Muscle of arm (tissue), 12 donors: ENCODE measurements around the gene SUSD5. TPM values are rescaled to one million over a fixed set of nuclear protein-coding genes. Genes with fewer than 3 reads are reported as not detected.
"Not testable (repeated sequence)": the region's sequence is repeated elsewhere in the genome, so short reads cannot be mapped to it uniquely, and the experiment has no call there.

Experiments used
- DNase-seq: peaks from one replicate; pipeline ENCODE4 v3.0.0-alpha.2; 2013
- polyA plus RNA-seq, 12 donors: library from polyadenylated mRNA; unstranded; fragments of 120-200 nt; gene quantifications; one replicate each; pipeline ENCODE4 v1.2.1, GENCODE V29; 2013; ENCODE audit not compliant: insufficient read length in 12 of 12

The SUSD5 gene
- polyA plus RNA-seq, 12 donors, result 1.1 to 2.2 (median 1.7) TPM; not detected in 2

- no peak for DNase-seq
Measured at GRCh38 chr3:33201195-33201594, 17.4 kb downstream of the SUSD5 start.

DNA sequence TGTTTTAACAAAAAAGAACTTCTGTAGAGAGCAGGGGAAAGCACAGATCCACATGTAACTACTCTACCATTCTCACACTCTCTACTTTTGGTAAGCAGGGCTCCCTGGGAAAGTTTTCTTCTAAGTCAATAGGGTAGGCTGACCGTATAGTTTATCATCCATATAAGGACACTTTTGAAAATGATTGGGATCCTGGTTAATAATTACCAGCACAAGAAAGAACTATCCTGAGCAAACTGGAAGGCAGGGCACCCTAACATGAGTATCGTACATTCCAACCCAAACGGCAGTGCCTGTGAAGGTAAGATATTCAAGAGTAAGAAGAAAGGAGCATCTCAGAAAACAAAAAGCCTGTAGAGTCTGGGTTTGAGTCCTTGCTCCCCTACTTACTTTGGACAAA is 22.1 kb downstream of the SUSD5 start:
- DNase-seq, result no peak

DNA sequence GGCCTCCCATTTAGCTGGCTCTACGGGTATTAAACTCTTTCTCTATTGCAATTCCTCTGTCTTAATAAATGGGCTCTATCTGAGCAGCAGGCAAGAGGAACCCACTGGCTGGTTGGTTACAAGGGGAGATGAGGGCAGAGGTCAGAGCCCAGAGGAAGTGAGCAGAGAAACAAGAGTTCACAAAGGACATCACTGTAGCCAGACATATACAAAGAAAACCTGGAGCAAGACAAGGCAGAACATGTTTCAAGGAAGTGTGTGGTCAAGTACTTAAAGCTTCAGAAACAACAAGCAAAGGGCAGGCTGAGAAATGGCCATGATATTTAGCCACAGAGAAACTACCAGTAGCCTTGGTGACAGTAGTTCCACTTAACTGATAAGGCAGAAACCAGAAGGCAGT is 24.3 kb downstream of the SUSD5 start:
- DNase-seq, result no peak

DNA sequence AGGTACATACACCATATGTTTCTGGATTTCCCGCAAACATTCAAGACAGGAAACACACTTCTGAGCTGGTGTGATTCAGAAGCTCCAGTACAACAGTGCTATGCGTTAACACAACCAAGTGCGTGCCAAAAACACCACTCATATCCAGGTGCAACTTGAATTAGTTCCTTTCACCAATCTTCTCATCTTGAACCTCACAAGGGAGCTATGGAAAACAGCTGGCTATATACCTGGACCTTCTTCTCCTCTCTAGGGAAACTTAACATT is 31.3 kb downstream of the SUSD5 start:
- DNase-seq, result no peak

DNA sequence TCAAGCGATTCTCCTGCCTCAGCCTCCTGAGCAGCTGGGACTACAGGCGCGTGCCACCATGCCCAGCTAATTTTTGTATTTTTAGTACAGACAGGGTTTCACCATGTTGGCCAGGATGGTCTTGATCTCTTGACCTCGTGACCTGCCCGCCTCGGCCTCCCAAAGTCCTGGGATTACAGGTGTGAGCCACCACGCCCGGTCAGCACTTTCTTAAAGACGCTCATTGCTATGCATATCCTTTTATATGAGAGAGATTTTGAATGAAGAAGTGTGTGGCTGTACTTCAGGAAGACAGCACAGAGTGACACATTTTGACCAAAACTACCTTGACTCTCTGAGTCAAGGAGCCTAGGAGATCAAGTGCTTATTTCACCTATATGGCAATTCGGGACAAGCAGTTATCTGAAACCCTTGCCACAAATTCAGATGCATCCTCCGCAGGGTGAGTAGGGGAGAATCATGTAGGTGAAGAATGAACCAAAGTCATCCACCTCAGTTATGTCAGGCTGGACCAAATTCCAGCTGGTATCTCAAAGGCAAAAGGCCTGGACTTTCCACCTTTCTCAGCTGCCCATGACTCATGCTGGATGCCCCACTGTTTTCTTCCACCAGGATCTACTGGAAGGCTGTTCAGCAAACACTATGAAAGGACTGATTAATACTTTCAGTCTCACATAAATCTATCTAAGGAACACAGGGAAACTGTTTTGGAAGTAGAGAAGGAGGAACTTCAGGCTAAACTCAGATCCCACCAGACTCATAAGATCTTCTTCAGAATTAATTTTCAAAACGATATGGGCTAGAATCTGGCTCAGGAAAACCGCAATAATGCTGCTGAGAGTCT is 31.9 kb downstream of the SUSD5 start:
- no peak for DNase-seq

DNA sequence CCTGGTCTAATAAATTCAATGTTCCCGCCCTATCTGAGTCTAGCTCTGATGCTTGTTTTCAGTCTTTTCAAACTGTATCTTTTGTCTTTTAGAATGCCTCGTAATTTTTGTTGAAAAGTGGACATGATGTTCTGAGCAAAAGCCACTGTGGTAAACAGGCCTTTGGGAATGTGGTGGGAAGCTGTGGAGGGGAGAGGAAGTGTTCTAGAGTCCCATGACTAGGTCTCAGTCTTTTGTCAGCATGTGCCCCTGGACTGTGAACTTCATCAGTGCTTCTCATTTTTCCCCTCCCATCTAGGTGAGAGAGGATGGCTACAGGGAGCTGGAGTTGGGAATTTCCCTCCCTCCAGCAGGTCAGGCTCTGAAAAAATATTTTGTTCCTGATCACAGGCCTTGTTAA is 33.7 kb downstream of the SUSD5 start:
- no peak for DNase-seq

DNA sequence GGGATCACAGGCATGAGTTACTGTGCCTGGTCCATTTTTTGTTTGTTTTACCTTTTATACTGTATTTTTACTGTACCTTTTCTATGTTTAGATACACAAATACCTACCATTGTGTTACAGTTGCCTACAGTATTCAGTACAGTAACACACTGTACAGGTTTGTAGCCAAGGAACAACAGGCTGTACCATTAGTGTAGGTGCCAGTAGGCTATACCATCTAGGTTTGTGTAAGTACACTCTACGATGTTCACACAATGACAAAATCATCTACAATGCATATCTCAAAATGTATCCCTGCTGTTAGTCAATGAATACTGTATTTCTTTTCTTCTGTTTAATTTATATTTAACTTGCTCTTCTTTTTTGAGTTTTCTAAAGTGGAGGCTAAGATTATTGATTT is 37.0 kb downstream of the SUSD5 start:
- DNase-seq, result not testable (repeated sequence)

DNA sequence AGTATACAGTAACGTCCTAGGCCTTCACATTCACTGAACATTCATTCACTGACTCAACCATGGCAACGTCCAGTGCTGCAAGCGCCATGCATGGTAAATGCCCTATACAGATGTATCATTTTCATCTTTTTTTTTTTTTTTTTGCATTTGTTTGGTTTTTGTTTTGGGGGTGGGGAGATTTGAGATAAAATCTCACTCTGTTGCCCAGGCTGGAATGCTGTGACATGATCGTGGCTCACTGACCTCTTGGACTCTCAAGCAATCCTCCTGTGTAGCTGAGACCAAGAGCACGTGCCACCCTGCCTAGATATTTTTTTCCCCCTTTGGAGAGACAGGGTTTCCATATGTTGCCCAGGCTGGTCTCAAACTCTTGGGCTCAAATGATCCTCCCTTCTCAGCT is 37.4 kb downstream of the SUSD5 start:
- no peak for DNase-seq

GRCh38 chr3:33179132-33179531 is 39.5 kb downstream of the SUSD5 start:
- no peak for DNase-seq

- no peak for DNase-seq
Measured at GRCh38 chr3:33174711-33175414, 43.7 kb downstream of the SUSD5 start.

DNA sequence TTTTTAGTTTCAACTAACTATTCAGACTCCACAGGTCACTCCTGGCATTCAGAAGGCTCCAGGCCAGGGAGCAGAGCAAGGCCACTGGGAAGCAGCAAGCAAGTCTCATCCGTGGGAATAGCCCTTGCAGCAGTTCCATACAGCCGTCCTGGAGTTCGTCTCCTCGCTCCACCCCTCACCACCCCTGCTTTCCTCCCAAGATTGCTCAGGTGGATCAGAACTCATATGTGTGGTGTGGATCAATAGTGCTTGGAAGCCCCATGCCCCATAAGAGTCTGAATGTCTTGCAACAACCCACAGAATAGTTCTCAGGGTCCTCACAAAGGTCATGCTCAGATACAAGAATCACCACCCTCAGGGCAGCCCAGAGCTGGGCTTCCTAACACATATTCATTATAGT is 44.5 kb downstream of the SUSD5 start:
- no peak for DNase-seq

DNA sequence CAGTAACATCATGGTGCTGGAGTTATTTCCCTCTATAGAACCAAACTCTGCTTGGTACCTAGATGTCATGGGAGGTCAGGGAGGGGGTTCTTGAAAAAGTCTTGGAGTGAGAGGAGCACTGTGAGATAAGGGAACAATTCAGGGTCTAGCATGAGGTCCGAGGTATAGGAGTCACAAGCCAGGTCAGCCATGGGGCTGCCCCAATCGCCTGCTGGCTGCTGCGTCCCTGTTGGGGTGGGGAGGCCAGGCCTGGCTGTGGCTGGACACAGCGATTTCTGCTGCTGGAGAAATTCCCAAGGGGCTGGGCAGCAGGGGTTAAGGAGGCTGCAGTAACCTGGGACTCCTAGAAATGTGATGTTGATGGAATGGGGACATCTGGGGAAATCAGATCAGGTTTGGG is 44.9 kb downstream of the SUSD5 start:
- no peak for DNase-seq

- DNase-seq, result no peak
Measured at GRCh38 chr3:33173103-33173502, 45.5 kb downstream of the SUSD5 start.

GRCh38 chr3:33171580-33171979 is 47.0 kb downstream of the SUSD5 start:
- DNase-seq, result no peak

- DNase-seq, result no peak
Measured at GRCh38 chr3:33170531-33170930, 48.1 kb downstream of the SUSD5 start.

DNA sequence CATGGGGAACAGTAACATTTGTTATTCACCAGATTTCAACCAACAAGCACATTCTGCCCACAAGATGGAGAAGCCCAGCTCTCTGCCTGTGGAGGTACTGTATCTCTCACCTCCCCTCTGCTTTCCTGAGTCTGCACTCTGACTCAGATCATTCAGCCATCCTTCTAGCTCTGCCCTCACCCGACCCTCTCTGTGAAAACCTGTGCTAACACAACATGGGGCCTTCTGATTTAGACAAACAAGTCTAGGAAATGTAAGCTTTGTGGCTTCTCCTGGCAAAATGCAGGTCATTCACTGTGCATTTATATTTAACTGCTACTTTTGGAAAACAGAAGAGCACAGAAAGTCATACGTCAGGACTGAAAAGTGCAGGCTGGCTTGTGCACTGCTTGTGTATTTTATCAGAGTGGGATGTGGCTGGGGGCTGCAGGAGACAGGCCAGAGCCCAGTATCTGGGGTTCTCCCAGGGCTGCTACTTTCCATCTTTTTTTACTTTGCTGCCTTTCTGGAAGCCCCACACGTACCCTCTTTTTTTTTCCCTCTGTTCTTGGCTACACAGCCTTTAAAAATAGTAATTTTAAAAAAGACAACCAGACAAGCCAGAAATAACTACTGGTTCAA is 50.8 kb downstream of the SUSD5 start:
- no peak for DNase-seq

GRCh38 chr3:33167284-33167683 is 51.3 kb downstream of the SUSD5 start:
- no peak for DNase-seq

GRCh38 chr3:33166095-33166494 is 52.5 kb downstream of the SUSD5 start:
- DNase-seq, result no peak

GRCh38 chr3:33165372-33165771 is 53.2 kb downstream of the SUSD5 start:
- no peak for DNase-seq

GRCh38 chr3:33162621-33163020 is 56.0 kb downstream of the SUSD5 start:
- DNase-seq, result not testable (repeated sequence)

DNA sequence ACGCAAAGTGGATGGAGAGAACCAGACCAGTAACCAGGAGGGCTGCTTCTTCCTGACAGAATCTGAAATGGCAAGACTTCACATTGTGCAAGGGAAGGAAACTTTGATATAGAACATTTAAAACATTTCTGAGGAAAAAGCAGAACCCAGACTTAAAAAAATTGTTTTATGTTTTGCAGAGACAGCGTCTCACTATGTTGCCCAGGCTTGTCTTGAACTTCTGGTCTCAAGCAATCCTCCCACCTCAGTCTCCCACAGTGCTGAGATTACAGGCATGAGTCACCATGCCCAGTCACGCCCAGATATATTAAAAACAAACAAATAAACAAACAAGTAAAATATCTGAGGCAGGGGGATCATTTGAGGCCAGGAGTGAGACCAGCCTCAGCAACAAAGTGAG is 58.6 kb downstream of the SUSD5 start:
- DNase-seq, result no peak

DNA sequence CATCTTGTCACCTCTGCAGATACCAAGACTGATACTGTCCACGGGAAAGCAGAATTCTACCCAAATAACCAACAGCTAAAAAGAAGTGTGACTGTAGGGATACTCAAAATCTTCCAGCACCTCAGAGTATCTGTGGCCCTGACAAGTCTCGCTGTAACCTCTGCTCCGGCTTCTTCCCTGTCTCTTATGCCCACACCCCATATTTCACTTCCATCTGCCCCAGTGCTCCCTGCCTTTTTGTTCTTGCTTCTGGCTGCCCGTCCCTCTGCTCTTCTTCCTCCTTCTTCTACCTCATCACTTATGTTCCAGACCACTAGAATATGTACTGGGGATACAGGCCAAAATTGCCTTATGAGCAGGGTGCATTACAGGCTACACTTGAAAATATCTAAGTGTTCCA is 59.4 kb downstream of the SUSD5 start:
- no peak for DNase-seq

DNA sequence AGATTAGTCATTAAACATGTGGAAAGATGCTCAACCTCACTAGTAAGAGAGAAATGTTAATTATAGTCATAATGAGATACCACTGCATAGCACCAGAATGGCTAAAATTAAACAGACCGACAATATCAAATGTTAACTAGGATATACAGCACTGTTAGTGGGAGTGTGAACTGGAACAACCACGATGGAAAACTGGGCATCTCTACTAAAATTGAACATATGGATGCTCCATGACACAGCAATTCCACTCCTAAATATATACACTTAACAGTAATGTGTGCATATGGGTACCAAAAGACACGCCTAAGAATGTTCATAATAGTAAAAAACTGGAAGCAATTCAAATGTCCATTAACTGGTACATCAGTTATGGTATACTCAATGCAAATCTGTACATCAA is 63.3 kb downstream of the SUSD5 start:
- DNase-seq, result no peak
